Measurements from ENCODE around the gene GHSR. TPM values are rescaled to one million over a fixed set of nuclear protein-coding genes. Genes with fewer than 3 reads are reported as not detected.

The GHSR gene
- total and polyA plus RNA-seq, 2 experiments from 2014 or later = not detected

GRCh38 chr3:172407872-172408271 is 40.4 kb downstream of the GHSR start:
- TF ChIP-seq CTCF (IDR thresholded peaks at IDR 0.05; ENCODE audit: low read depth, low read length) = no peak
- H3K27ac ChIP-seq = no peak overlapping the region
- H3K36me3 ChIP-seq = no peaks in the 10 kb centered on the region
- no peaks in the 10 kb centered on the region for H3K9me3 ChIP-seq (ENCODE audit: low read depth)
- H3K27me3 ChIP-seq = no peaks in the 10 kb centered on the region
- H3K4me3 ChIP-seq = no peak overlapping the region
- DNase-seq (ENCODE audit: low read depth in 1 of 2, low spot score in 1 of 2) = no peak
- no peaks in the 10 kb centered on the region for H3K4me1 ChIP-seq (ENCODE audit: low read depth)

- no peak for TF ChIP-seq CTCF (IDR thresholded peaks at IDR 0.05; ENCODE audit: low read depth, low read length)
- Histone ChIP-seq H3K27me3 (no peaks in the 10 kb centered on the region), H3K9me3 (ENCODE audit: low read depth) (no peaks in the 10 kb centered on the region), H3K27ac (no peak overlapping the region), H3K4me3 (no peak overlapping the region), H3K4me1 (ENCODE audit: low read depth) (no peaks in the 10 kb centered on the region), H3K36me3 (peaks cover 5% of the 10 kb centered on the region)
- DNase-seq (ENCODE audit: low read depth in 1 of 2, low spot score in 1 of 2) = no peak
These were observed 42.3 kb downstream of the GHSR start for GRCh38 chr3:172405914-172406313.

GRCh38 chr3:172404237-172404962 is 43.9 kb downstream of the GHSR start:
- TF ChIP-seq CTCF (IDR thresholded peaks at IDR 0.05; ENCODE audit: low read depth, low read length) = no peak
- no peak overlapping the region for H3K27ac ChIP-seq
- H3K36me3 ChIP-seq = peaks cover 5% of the 10 kb centered on the region
- no peaks in the 10 kb centered on the region for H3K9me3 ChIP-seq (ENCODE audit: low read depth)
- H3K4me3 ChIP-seq = no peak overlapping the region
- DNase-seq (ENCODE audit: low read depth in 1 of 2, low spot score in 1 of 2) = no peak
- no peaks in the 10 kb centered on the region for H3K4me1 ChIP-seq (ENCODE audit: low read depth)
- no peaks in the 10 kb centered on the region for H3K27me3 ChIP-seq

GRCh38 chr3:172402892-172403643 is 45.2 kb downstream of the GHSR start:
- no peak for DNase-seq (ENCODE audit: low read depth in 1 of 2, low spot score in 1 of 2)
- Histone ChIP-seq H3K36me3 (peaks cover 11% of the 10 kb centered on the region), H3K27ac (no peak overlapping the region), H3K27me3 (no peaks in the 10 kb centered on the region), H3K4me1 (ENCODE audit: low read depth) (no peaks in the 10 kb centered on the region), H3K9me3 (ENCODE audit: low read depth) (no peaks in the 10 kb centered on the region), H3K4me3 (no peak overlapping the region)
- TF ChIP-seq CTCF (IDR thresholded peaks at IDR 0.05; ENCODE audit: low read depth, low read length) = no peak

GRCh38 chr3:172402090-172402489 is 46.2 kb downstream of the GHSR start:
- Histone ChIP-seq H3K27ac (no peak overlapping the region), H3K4me1 (ENCODE audit: low read depth) (no peaks in the 10 kb centered on the region), H3K27me3 (no peaks in the 10 kb centered on the region), H3K4me3 (no peak overlapping the region), H3K9me3 (ENCODE audit: low read depth) (no peaks in the 10 kb centered on the region), H3K36me3 (peaks cover 16% of the 10 kb centered on the region)
- no peak for TF ChIP-seq CTCF (IDR thresholded peaks at IDR 0.05; ENCODE audit: low read depth, low read length)
- no peak for DNase-seq (ENCODE audit: low read depth in 1 of 2, low spot score in 1 of 2)

Data from cardiac muscle cell (in vitro differentiated cells and primary cell).